HL-60/S4 treated with retinoic acid at 250 ng/mL for 4 days and 3 days (cell line): ENCODE data around the gene PTPRG.
"Not testable (repeated sequence)": the region's sequence is repeated elsewhere in the genome, so short reads cannot be mapped to it uniquely, and the experiment has no call there.

Experiments
- in situ Hi-C: fragments of 300-500 bp; cut with MboI; formaldehyde crosslinking; loops from 2 replicates; pipeline ENCODE4 v1.7.0; 2022; ENCODE audit warnings: low sequenced_read_pairs

The PTPRG gene

GRCh38 chr3:62025913-62026312 lies 464.5 kb downstream of the PTPRG start:
- in situ Hi-C loops, result no loop called here

GRCh38 chr3:62027241-62027640 lies 465.9 kb downstream of the PTPRG start:
- in situ Hi-C loops, result no loop called here

- in situ Hi-C loops, result no loop called here
Observed at GRCh38 chr3:62027796-62028195, 466.4 kb downstream of the PTPRG start.

GRCh38 chr3:62028236-62028635 lies 466.9 kb downstream of the PTPRG start:
- in situ Hi-C loops, result no loop called here

- in situ Hi-C loops, result no loop called here
Observed at GRCh38 chr3:62032738-62033137, 471.4 kb downstream of the PTPRG start.

GRCh38 chr3:62035402-62036057 lies 474.2 kb downstream of the PTPRG start:
- in situ Hi-C loops, result no loop called here

GRCh38 chr3:62036726-62037125 lies 475.4 kb downstream of the PTPRG start:
- in situ Hi-C loops, result no loop called here

- in situ Hi-C loops, result not testable (repeated sequence)
Observed at GRCh38 chr3:62038798-62039197, 477.4 kb downstream of the PTPRG start.

GRCh38 chr3:62039586-62039985 lies 478.2 kb downstream of the PTPRG start:
- in situ Hi-C loops, result no loop called here

- in situ Hi-C loops, result no loop called here
Observed at GRCh38 chr3:62041681-62042080, 480.3 kb downstream of the PTPRG start.

GRCh38 chr3:62044874-62045411 lies 483.6 kb downstream of the PTPRG start:
- in situ Hi-C loops, result no loop called here

- in situ Hi-C loops, result no loop called here
Observed at GRCh38 chr3:62046326-62046725, 485.0 kb downstream of the PTPRG start.

- in situ Hi-C loops, result no loop called here
Observed at GRCh38 chr3:62048577-62048976, 487.2 kb downstream of the PTPRG start.

- in situ Hi-C loops, result no loop called here
Observed at GRCh38 chr3:62049033-62049432, 487.7 kb downstream of the PTPRG start.

GRCh38 chr3:62051506-62051905 lies 490.1 kb downstream of the PTPRG start:
- in situ Hi-C loops, result no loop called here

GRCh38 chr3:62052331-62052730 lies 491.0 kb downstream of the PTPRG start:
- in situ Hi-C loops, result no loop called here

- in situ Hi-C loops, result no loop called here
Observed at GRCh38 chr3:62056658-62057057, 495.3 kb downstream of the PTPRG start.

- in situ Hi-C loops, result no loop called here
Observed at GRCh38 chr3:62057339-62058047, 496.1 kb downstream of the PTPRG start.

GRCh38 chr3:62065985-62066693 lies 504.8 kb downstream of the PTPRG start:
- in situ Hi-C loops, result no loop called here

- in situ Hi-C loops, result no loop called here
Observed at GRCh38 chr3:62068337-62068736, 507.0 kb downstream of the PTPRG start.

- in situ Hi-C loops, result no loop called here
Observed at GRCh38 chr3:62070891-62071290, 509.5 kb downstream of the PTPRG start.

- in situ Hi-C loops, result no loop called here
Observed at GRCh38 chr3:62073038-62073437, 511.7 kb downstream of the PTPRG start.
